NCI-H524 treated with DMSO at 0.1 percent for 48 hours (cell line): ENCODE data around the gene FMO5.
"Not testable (repeated sequence)": the region's sequence is repeated elsewhere in the genome, so short reads cannot be mapped to it uniquely, and the experiment has no call there.

ENCODE experiments used
- DNase-seq: peaks from one replicate; lab custom pipeline; 2025; lab: John Stamatoyannopoulos, UW

FMO5 gene

DNA sequence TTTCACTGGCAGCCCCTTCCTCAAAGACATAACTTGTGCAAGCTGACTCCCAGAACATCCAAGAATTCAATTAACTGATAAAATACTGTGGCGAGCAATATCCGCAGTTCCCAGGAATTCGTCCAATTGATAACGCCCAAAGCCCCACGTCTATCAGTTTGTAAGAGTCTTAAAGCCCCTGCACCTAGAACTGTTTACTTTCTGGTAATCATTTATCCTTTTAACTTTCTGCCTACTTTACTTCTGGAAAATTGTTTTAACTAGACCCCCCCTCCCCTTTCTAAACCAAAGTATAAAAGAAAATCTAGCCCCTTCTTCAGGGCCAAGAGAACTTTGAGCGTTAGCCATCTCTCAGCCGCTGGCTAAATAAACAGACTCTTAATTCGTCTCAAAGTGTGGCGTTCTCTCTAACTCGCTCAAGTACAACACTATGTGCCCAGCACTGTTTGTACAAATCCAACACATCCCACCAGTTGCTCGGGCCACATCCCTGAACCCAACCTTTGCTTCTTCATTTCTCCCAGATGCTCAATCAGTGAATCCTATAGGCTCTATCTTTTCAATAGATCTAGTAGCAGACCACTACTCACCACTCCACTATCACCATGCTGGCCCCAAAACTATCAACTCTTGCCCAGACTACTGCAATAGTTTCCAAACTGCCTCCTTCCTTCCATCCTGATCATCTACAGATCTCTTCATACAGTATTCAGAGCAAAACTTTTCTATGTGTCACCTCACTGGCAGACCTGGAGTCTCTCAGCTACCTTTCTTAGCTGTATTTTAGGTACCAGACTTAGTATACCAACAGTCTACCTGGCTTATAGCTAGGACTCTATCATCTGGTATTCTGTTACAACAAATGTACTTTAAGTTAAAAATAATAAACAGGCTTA is 14.0 kb upstream of the FMO5 start:
- no peak for DNase-seq

DNA sequence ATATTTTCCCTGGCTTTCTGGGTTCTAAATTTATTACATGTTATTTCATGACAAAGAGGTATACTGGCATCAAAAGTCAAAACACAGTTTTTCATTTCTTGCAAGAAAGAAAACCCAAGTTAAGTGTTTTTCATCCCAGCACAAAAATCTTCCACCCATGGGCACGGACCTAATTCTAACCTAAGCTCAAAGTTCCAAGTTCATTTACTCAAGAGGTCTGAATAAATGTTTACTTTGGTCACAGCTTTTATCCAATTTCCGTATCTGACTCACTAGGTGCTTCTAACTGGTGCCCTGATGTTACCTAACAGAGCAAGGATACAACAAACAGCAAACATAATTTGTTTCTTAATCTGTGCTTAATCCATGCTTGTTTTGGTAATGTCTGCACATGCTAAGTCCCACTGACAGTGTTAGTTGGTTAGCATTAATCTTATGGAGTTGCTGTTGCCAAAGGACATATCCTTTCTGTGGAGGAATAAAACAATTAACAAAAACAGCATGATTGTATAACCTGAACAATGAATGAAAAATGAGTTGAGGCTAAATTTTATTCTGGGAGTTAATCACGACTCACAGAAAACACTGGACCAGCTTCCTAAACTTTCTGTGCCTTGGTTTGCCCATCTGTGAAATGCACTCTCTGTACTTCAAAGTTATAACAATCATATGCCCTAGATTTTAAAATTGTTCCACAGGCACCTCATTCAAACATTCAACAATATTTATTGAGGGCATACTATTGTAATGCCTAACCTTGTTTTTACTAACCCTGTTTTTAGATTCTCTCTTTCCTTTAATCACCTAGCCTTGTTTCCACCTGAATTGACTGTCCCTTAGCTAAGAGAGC is 13.1 kb upstream of the FMO5 start:
- no peak for DNase-seq

DNA sequence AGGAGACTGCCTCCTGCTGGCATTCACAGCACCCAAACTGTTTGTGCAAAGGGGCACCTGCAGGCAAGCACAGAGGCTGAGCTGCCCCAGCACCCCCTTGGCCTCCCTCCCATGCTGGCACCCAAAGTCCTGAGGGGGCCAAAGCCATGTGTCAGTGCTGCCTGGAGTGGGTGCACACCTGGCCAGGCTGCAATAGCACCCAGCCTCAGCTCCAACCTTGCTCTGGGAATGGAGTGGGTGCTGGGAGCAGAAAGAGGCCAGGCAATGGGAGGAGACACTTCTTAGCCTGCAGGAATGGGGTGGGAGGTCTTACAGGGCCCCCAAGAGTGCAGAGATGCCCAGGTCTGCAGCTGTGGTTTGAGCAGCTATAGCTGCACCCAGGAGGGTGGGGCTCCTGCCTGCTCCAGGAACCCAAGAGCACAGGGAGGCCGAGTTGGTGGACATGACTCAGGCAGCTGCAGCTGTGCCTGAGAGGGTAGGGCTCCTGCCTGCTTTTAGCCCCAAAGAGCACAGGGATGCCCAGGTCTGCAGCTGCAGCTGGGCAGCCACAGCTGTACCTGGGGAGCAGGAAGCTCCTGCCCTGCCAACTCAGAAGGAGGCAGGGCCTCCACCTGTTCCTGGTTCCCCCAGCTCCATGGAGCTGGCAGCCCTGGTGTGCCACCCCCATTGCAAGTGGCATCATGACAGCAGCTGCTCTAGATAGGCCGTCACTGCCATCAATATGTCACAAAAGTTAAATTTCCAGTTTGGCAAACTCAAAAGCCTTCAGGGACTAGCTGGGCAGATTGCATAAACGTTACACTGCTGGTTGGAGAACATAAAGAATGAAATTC is 12.0 kb upstream of the FMO5 start:
- DNase-seq, result no peak

DNA sequence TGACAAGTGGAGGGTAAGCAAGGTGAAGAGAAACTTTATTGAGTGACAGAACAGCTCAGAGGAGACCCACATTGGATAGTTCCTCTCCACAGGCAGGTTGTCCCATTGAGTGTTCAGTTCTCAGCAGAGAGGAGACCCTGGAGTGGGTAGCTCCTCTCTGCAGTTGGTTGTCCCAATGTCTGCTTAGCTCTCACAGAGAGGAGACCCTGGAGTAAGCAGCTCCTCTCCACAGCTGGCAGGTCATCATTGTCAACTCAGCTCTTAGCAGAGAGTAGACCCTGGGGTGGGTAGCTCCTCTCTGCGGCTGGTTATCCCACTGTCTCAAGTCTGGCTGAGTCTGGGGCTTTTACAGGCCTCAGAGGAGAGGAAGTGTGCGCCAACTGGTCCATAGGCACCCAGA is 11.3 kb upstream of the FMO5 start:
- DNase-seq, result no peak

DNA sequence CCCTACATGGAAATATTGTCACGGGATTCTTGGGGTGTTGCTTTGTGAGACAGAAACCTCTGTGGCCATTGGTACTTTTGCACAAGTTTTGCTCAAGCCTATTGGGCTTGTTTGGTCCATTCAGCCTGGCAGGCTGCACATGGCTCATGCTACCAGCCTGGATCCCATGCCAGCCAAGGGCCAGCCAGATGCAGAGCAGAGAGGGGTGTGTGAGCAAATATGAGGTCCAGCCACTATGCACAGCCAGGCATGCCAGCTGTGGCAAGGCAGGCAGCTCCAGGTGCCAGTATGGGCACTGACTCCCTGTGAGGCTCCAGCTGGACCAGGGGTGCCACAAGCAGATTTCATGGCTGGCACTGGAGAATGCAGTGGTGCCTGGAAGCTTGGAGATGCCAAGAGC is 10.7 kb upstream of the FMO5 start:
- DNase-seq, result no peak

DNA sequence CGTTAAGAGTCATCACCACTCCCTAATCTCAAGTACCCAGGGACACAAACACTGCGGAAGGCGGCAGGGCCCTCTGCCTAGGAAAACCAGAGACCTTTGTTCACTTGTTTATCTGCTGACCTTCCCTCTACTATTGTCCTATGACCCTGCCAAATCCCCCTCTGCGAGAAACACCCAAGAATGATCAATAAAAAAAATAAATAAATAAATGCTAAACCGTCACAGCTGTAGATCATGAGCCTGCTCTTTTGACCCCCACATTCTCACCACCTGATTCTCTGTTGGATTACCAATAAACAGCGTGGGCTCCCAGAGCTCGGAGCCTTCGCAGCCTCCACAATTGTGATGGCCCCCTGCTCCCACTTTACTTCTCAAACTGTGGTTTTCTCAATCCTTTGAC is 8.8 kb upstream of the FMO5 start:
- DNase-seq, result not testable (repeated sequence)

DNA sequence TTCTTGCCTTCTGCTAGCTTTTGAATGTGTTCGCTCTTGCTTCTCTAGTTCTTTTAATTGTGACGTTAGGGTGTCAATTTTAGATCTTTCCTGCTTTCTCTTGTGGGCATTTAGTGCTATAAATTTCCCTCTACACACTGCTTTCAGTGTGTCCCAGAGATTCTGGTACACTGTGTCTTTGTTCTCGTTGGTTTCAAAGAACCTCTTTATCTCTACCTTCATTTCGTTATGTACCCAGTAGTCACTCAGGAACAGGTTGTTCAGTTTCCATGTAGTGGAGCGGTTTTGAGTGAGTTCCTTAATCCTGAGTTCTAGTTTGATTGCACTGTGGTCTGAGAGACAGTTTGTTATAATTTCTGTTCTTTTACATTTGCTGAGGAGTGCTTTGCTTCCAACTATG is 5.9 kb upstream of the FMO5 start:
- not testable (repeated sequence) for DNase-seq

DNA sequence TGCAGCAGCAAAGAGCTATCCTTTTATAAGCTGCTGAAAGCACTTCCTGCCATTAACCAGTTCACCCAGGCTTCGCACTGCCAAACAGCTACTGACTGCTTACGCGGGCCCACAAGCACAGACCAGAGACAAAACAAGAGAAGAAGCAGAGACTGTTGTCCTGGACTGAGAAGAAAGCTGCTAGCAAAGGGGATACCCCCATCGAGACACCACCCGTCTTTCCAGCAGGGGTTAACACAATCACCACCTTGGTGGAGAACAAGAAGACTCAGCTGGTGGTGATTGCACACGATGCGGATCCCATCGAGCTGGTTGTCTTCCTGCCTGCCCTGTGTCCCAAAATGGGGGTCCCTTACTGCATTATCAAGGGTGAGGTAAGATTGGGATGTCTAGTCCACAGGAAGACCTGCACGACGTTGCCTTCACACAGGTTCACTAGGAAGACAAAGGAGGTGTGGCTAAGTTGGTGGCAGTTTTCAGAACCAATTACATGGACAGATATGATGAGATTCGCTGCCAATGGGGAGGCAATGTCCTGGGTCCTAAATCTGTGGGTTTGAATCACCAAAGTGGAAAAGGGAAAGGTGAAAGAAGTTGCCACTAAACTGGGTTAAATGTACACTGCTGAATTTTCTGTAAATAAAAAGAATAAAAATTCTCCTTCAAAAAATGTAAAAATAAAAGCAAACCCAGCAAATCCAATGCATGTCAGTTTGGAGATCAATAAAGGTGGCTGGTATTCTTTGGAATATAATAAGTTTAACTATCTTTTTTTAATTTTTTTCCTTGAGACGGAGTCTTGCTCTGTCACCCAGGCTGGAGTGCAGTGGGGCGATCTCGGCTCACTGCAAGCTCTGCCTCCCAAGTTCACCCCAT is 1.2 kb downstream of the FMO5 start:
- DNase-seq, result no peak

DNA sequence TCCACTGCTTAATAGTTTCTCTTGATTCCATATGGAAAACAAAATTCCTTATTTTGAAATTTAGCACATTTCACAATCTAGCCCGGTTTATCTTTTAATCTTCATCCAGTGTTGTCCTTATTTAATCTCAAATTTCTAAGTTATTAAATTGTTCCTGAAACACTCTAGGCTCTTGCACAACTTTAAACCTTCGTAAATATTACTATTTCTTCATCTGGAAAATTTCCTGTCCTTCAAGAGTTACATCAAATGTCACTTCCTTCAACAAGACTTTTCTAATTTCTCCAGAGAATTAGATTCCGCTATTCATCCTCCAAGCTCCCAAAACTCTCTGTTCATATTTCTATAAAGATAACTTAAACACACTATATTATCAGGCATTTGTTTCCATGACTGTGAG is 6.5 kb downstream of the FMO5 start:
- DNase-seq, result no peak

DNA sequence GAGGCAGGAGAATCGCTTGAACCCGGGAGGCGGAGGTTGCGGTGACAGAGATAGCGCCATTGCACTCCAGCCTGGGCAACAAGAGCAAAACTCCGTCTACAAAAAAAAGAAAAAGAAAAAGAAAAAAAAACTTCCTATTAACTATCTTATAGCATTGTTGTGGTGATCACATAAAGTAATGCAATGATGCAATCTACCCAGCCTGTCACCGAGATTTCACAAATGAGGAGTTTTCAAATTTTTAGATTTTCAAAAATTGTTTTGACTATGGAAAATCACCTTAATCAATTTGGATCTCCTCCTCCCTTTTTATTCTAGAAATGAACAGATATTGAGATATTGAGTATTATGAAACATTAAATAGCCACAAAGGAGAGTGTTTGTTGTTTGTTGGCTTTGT is 8.0 kb downstream of the FMO5 start:
- DNase-seq, result no peak

DNA sequence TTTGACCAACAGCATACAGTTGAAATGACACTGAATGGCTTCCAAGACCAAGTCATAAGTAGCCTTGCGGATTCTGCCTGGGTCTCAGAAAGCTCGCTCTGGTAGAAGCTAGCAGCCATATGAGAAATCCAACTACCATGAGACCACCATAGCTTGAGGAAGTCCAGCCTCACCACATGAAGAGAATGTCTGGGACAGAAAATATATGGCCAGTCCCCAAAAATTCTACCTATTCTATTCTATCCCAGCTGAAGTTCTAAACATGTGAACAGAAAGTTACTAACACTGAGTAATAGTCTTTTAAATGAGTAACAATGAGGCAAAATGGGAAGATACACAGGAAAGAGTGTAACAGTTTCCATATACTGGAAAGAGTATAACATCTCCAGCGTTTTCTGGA is 9.0 kb downstream of the FMO5 start:
- no peak for DNase-seq

DNA sequence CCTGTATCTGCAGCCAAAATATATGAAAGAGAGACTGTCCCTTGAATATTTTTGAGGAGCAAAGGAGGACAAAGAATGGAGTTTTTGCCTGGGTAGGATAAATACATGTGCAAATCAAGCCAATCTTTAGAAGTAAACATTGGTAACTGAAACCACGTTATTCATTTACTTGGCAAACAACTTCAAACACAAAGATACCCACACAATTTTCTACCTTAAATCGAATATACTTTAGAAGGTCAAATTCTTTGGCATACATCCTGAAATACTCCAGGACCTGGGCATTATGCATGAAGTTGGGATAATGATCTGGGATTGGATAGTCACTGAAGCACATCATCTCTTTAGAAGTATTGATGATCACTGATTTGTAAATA is 9.6 kb downstream of the FMO5 start:
- no peak for DNase-seq

DNA sequence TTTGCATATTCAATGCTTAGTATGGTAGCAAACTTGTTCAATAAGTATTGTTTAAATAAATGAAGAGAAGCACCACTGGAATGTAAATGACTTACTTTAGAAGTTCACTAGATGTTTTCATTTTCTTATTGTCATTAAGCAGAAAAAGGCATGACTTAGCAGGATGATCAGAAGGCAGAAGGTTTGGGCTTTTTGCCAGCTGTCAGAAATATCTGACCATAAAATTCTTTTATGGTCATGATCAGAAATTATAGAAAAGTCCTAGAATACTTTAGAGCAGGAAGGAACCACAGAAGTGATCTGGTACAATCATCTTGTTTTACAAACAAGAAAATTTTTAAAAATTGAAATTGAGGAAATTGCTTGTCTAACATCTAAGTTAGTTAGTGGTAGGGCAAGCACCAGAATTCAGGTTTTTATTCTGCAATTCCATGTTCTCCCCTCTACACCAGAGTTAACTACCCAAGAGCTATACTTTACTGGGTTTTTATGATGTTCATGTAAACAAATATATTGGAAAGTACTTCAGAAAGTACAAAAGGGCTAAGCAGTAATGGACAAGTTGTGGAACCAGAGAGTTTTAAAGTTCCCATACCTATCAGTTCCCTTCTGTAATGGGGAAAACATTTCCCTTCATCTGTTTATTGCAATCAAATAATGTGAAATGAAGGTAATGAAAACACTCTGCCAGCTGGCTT is 10.1 kb downstream of the FMO5 start:
- no peak for DNase-seq

DNA sequence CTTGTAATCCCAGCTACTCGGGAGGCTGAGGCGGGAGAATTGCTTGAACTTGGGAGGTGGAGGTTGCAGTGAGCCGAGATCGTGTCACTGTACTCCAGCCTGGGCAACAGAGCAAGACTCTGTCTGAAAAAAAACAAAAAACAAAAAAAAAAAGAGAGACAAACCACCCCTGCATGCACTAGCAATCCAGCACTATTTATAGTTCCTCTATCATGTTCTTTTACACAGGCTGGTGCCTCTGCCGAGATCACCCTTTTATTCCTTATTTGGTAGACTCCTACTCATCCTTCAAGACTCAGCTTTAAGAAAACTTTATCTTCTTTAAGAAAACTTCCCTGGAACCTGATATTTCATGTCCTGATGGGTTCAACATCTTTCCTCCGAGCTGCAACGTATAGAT is 10.8 kb downstream of the FMO5 start:
- no peak for DNase-seq

DNA sequence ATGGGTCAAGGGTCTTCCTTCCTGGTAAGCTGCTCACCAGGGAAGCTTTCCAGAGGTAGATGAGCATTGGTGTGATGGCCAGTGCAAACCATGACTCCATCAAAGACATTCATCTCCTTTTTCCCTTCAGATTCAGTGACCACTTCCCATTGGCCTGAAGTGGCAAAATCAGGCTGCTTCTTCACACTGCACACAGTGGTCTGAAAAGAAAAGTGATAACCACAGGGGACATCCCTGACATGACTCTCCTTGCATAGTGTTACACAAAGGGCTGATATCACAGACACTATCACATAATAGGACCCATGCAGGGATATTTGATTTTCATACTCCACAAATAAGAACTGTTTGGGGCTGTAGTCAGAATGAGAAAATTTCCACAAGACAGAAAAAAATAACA is 11.9 kb downstream of the FMO5 start:
- DNase-seq, result no peak

DNA sequence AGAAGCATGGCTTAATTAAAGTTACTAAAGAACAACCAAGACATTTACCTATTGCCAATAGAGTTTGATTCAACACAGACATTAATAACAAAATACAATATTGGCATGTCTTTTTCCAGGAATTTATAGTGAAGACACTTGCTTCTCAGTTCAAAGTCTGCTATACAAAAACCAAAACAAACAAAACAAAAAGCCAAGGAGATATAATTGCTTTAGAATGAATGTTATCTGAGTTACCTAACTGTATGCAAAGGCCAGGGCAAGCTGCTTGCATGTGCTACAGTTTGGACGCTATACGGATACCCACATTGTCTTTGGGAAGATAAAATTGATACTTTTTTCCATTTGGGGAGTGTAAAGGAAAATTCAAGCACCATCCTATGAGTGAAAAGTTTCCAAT is 13.6 kb downstream of the FMO5 start:
- DNase-seq, result no peak

DNA sequence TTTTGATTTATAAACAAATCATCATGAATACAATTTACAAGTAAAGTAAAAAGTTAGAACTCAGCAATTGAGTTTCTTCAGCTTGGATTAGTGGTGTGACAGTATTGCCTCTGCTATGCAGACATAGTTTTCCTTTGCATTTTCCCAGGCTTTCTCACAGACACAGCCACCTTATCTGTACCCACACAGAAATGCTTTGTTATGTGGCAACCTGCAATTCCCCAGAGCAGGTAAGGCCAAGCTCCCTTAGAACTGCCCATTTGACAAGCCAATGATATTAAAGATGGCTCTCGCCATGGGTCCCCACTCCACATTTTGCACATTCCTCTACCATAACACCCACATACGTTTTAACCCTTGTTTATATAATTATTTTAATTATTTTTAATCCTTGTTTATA is 14.2 kb downstream of the FMO5 start:
- DNase-seq, result no peak

DNA sequence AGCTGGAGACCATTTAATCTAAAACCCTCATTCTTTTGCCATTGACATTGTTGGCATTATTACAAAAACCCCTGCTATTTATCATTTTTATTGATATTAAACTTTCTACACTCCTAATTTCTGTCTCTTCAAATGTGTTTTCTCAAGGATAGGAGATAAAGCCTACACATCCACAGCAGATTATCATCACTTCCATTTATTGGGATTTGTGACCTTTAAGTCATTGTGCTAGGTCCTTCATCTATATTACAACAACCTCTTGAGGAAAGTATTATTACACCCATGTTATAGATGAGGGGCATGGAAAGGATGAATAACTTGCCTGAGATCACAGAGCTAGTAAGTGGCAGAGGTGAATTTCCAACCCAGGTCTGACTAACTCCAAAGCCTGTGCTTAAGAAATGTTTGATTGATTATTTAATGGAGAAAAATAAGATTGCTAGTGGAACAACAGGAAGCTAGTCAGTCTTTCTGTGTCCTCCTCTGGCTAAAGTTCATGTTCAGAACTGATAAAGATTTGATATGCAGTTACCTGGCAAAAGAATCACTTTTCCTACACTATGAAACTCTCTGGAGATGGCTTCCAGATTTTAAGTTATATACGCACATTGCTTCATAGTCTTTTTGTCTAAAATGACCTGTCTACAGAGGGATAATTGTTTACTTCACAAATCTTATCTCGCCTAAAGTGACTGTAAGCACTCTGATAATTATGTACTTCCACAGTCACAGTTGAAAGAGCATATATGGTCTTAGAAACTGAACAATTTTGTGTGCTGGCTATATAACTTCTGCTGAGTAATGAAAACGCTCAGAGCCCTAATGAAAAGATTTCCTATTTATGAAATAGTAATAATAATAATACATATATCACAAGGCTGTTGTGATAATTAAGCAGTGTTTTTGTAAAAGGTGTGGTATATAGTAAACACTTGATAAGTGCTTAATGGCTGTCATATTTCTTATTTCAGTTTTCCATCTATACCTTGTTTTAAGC is 15.0 kb downstream of the FMO5 start:
- no peak for DNase-seq

DNA sequence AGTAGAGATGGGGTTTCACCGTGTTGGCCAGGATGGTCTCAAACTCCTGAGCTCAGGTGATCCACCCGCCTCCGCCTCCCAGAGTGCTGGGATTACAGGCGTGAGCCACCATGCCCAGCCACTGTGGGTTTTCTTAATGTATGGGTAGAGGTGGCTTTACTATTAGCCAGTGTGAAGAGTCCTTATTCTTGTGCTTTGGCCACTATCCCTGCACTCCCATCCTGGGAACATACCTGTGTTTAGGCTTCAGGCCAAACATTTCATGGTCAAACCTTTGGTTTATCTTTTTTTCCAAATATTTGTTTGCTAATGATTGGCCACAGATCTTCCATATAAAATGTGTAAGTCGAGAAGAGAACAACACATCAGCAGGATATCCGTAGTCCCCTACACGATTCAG is 16.5 kb downstream of the FMO5 start:
- DNase-seq, result no peak

DNA sequence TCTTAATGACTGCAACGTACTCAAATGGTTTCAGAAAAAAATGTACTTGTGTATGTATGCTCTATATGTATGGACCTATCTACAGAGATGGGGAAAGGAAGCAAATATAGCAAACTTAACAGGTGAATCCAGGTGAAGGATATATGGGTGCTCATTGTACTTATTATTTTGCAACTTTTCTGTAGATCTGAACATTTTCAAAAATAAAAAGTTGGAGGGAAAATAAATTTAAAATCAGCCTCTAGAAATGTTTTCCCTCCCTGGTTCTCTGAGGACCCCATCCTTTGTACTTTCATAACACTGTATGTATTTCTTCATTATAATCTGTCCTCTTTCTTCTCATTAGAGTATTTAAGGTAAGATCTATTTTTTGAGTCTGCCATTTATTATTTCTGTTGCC is 17.9 kb downstream of the FMO5 start:
- no peak for DNase-seq
